H9 (cell line): Measurements from ENCODE around the gene IER2. TPM values are rescaled to one million over a fixed set of nuclear protein-coding genes. Genes with fewer than 3 reads are reported as not detected.
A peak's percentile ranks its signal among the peaks of the same experiment; 100 is the strongest.
"Not testable (repeated sequence)": the region's sequence is repeated elsewhere in the genome, so short reads cannot be mapped to it uniquely, and the experiment has no call there.

ENCODE experiments used
- DNase-seq: peaks from one replicate; pipeline ENCODE4 v3.0.0-alpha.2; 2017
- H2AFZ ChIP-seq: one replicate; pipeline ENCODE4 v1.6.1; 2013; ENCODE audit warnings: mild to moderate bottlenecking, low read length, control low read depth, moderate library complexity
- H2AK5ac ChIP-seq: 2 replicates; pipeline ENCODE4 v1.6.1; 2013; ENCODE audit warnings: low read length, control low read depth, mixed read lengths; ENCODE audit not compliant: insufficient read length
- H2BK120ac ChIP-seq: one replicate; pipeline ENCODE4 v1.6.1; 2013; ENCODE audit warnings: low read depth, mild to moderate bottlenecking, low read length, control low read depth, inconsistent platforms; ENCODE audit not compliant: poor library complexity, severe bottlenecking
- H2BK12ac ChIP-seq: 2 replicates; pipeline ENCODE4 v1.6.1; 2013; ENCODE audit warnings: low read length, control low read depth, mixed read lengths, low read depth; ENCODE audit not compliant: insufficient read length
- H2BK15ac ChIP-seq: 2 replicates; pipeline ENCODE4 v1.6.1; 2013; ENCODE audit warnings: low read depth, low read length, control low read depth
- H2BK20ac ChIP-seq: one replicate; pipeline ENCODE4 v1.6.1; 2013; ENCODE audit warnings: low read depth, mild to moderate bottlenecking, low read length, control low read depth, inconsistent platforms; ENCODE audit not compliant: poor library complexity, severe bottlenecking
- H2BK5ac ChIP-seq: 2 replicates; pipeline ENCODE4 v1.6.1; 2013; ENCODE audit warnings: low read length, control low read depth, mixed read lengths; ENCODE audit not compliant: insufficient read length
- H3K14ac ChIP-seq: 2 replicates; pipeline ENCODE4 v1.6.1; 2013; ENCODE audit warnings: low read length, control low read depth; ENCODE audit not compliant: insufficient read depth
- H3K18ac ChIP-seq: 2 replicates; pipeline ENCODE4 v1.6.1; 2013; ENCODE audit warnings: low read depth, mild to moderate bottlenecking, mixed read lengths, low read length, control low read depth; ENCODE audit not compliant: insufficient read length
- H3K23ac ChIP-seq: 2 replicates; pipeline ENCODE4 v1.6.1; 2013; ENCODE audit warnings: low read length, control low read depth, mixed read lengths, low read depth; ENCODE audit not compliant: insufficient read length
- H3K23me2 ChIP-seq: 2 replicates; pipeline ENCODE4 v1.6.1; 2013; ENCODE audit warnings: low read depth, mild to moderate bottlenecking, mixed read lengths, low read length, control low read depth; ENCODE audit not compliant: insufficient read length, poor library complexity, severe bottlenecking
- H3K27ac ChIP-seq: 2 replicates; pipeline ENCODE4 v1.5.1; 2013; ENCODE audit warnings: low read length, control low read depth, mixed read lengths, low read depth; ENCODE audit not compliant: insufficient read length
- H3K27me3 ChIP-seq: 2 replicates; pipeline ENCODE4 v1.6.1; 2013; ENCODE audit warnings: low read length, control low read depth, inconsistent platforms; ENCODE audit not compliant: insufficient read depth
- H3K4ac ChIP-seq: 2 replicates; pipeline ENCODE4 v1.6.1; 2013; ENCODE audit warnings: low read depth, mild to moderate bottlenecking, control low read depth, inconsistent platforms, low read length, moderate library complexity
- H3K4me1 ChIP-seq: 2 replicates; pipeline ENCODE4 v1.6.1; 2013; ENCODE audit warnings: low read length, control low read depth, inconsistent platforms; ENCODE audit not compliant: insufficient read depth
- H3K4me2 ChIP-seq: 2 replicates; pipeline ENCODE4 v1.6.1; 2013; ENCODE audit warnings: low read length, control low read depth, mixed read lengths; ENCODE audit not compliant: insufficient read length, insufficient read depth
- H3K56ac ChIP-seq: 2 replicates; pipeline ENCODE4 v1.6.1; 2013; ENCODE audit warnings: low read depth, mild to moderate bottlenecking, mixed read lengths, low read length, control low read depth; ENCODE audit not compliant: insufficient read length
- H3K79me1 ChIP-seq: 2 replicates; pipeline ENCODE4 v1.6.1; 2013; ENCODE audit warnings: low read depth, mild to moderate bottlenecking, moderate library complexity, low read length, control low read depth, inconsistent platforms; ENCODE audit not compliant: insufficient read depth, poor library complexity, severe bottlenecking
- H3K79me2 ChIP-seq: 2 replicates; pipeline ENCODE4 v1.6.1; 2013; ENCODE audit warnings: low read length, control low read depth, inconsistent platforms; ENCODE audit not compliant: insufficient read depth
- H3K9ac ChIP-seq: 2 replicates; pipeline ENCODE4 v1.6.1; 2013; ENCODE audit warnings: low read length, control low read depth, mixed read lengths; ENCODE audit not compliant: insufficient read length; ENCODE audit errors: extremely low read depth
- H3K9me3 ChIP-seq: one replicate; pipeline ENCODE4 v1.6.1; 2013; ENCODE audit warnings: low read depth, low read length, inconsistent platforms; ENCODE audit not compliant: control insufficient read depth
- H3T11ph ChIP-seq: one replicate; pipeline ENCODE4 v1.6.1; 2013; ENCODE audit warnings: mild to moderate bottlenecking, low read length, control low read depth, inconsistent platforms
- H4K20me1 ChIP-seq: one replicate; pipeline ENCODE4 v1.6.1; 2013; ENCODE audit not compliant: control insufficient read depth, insufficient read length, insufficient read depth
- H4K5ac ChIP-seq: 2 replicates; pipeline ENCODE4 v1.6.1; 2013; ENCODE audit warnings: low read depth, mild to moderate bottlenecking, mixed read lengths, low read length, control low read depth; ENCODE audit not compliant: insufficient read length
- H4K8ac ChIP-seq: replicated peaks from 2 replicates; pipeline ENCODE4 v1.6.1; 2013; ENCODE audit warnings: low read length, control low read depth, mixed read lengths, low read depth; ENCODE audit not compliant: insufficient read length
- H4K91ac ChIP-seq: 2 replicates; pipeline ENCODE4 v1.6.1; 2013; ENCODE audit warnings: low read depth, mild to moderate bottlenecking, moderate library complexity, mixed read lengths, low read length, control low read depth; ENCODE audit not compliant: insufficient read length
- H3K27ac Mint-ChIP-seq, 3 experiments: 2 replicates in 2 of 3; 3 replicates in 1 of 3; pipeline ENCODE4 v1.8.0; 2020 to 2021; ENCODE audit warnings: mixed read lengths in 3 of 3, mild to moderate bottlenecking in 1 of 3, moderate library complexity in 1 of 3
- H3K27me3 Mint-ChIP-seq: 2 replicates; pipeline ENCODE4 v1.8.0; 2021; ENCODE audit warnings: low read depth, mild to moderate bottlenecking, moderate library complexity, mixed read lengths
- H3K36me3 Mint-ChIP-seq, 3 experiments: 2 replicates in 2 of 3; 3 replicates in 1 of 3; pipeline ENCODE4 v1.8.0; 2020 to 2021; ENCODE audit warnings: low read depth in 3 of 3, mixed read lengths in 3 of 3; ENCODE audit not compliant: insufficient read depth in 1 of 3
- H3K4me1 Mint-ChIP-seq, 2 experiments: 2 replicates each; pipeline ENCODE4 v1.8.0; 2020; ENCODE audit warnings: mixed read lengths in 2 of 2
- H3K4me3 Mint-ChIP-seq, 2 experiments: 2 replicates in 1 of 2; 3 replicates in 1 of 2; pipeline ENCODE4 v1.8.0; 2020 to 2021; ENCODE audit warnings: mild to moderate bottlenecking in 2 of 2, mixed read lengths in 2 of 2, moderate library complexity in 1 of 2
- H3K9me3 Mint-ChIP-seq, 2 experiments: 2 replicates in 1 of 2; 3 replicates in 1 of 2; pipeline ENCODE4 v1.8.0; 2020; ENCODE audit warnings: mild to moderate bottlenecking in 2 of 2, mixed read lengths in 2 of 2, moderate library complexity in 1 of 2
- CTCF ChIP-seq: fragments of 200-600 bp; sonication (generic); conservative IDR thresholded peaks from 3 replicates; pipeline ENCODE4 v1.8.0; 2021; ENCODE audit warnings: antibody characterized with exemption, mild to moderate bottlenecking
- WGBS: extraction: QIAGEN DNeasy Blood & Tissue Kit; methylation state at CpG from one replicate; pipeline ENCODE4 v1.1.7; 2013; ENCODE audit warnings: missing lambda C conversion rate, low lambda C conversion rate, mixed read lengths; ENCODE audit not compliant: insufficient read length; ENCODE audit errors: extremely low coverage; 5-methylcytosine and 5-hydroxymethylcytosine counted together
- total RNA-seq: library from RNA; stranded (reverse); gene quantifications from 2 replicates; pipeline ENCODE4 v1.2.1, GENCODE V29; 2021

The IER2 gene
- total RNA-seq, 1 experiment from 2014 or later, result 160 TPM

DNA sequence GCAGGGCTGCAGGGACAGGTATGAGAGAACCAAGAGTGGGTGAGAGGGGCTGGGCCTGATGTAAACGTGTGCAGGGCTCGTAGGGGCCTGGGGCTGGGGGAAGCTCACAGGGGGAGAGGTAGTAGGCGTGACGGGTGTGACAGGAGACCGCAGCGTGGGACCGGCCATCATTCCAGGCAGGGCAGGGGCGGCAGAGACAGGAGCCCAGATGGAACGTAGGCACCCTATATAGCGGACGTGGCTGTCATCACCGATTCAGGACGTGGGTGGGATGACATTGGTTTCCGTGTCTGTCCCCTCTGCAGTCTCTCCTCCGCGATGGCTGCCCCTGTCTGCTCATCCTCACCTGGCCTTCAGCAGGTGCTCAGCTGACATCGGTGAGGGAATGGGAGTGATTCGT is 48.4 kb downstream of the IER2 start:
- H4K8ac ChIP-seq, result no peak overlapping the region
- DNase-seq, result no peak
- no peaks in the 10 kb centered on the region for H3K4me1 ChIP-seq
- no peaks in the 10 kb centered on the region for H3K27me3 ChIP-seq
- H3K79me1 ChIP-seq, result no peaks in the 10 kb centered on the region
- H3K4me2 ChIP-seq, result no peak overlapping the region
- H2AK5ac ChIP-seq, result no peak overlapping the region
- H3K27ac Mint-ChIP-seq, result peak overlapping the region in 1 of 3 experiments; percentile 73; a peak in 1 of 7 replicates
- no peak overlapping the region for H3K27ac ChIP-seq
- no peaks in the 10 kb centered on the region for H4K20me1 ChIP-seq
- H3K23ac ChIP-seq, result no peak overlapping the region
- no peak overlapping the region for H2BK12ac ChIP-seq
- H3K56ac ChIP-seq, result no peak overlapping the region
- no peak overlapping the region for H4K5ac ChIP-seq
- H2BK120ac ChIP-seq, result no peak overlapping the region
- no peaks in the 10 kb centered on the region for H3K9me3 ChIP-seq
- H3K4me1 Mint-ChIP-seq, result no peaks in the 10 kb centered on the region
- H2AFZ ChIP-seq, result no peak overlapping the region
- no peak overlapping the region for H3K4me3 Mint-ChIP-seq
- H3K9ac ChIP-seq, result no peak overlapping the region
- H3K36me3 Mint-ChIP-seq, result no peaks in the 10 kb centered on the region
- no peak overlapping the region for H2BK15ac ChIP-seq
- no peak overlapping the region; the same call in 1 of the 2 replicates for H3K14ac ChIP-seq
- H2BK5ac ChIP-seq, result peak overlapping the region; percentile 49
- H3T11ph ChIP-seq, result no peak overlapping the region
- H3K9me3 Mint-ChIP-seq, result no peaks in the 10 kb centered on the region
- H3K18ac ChIP-seq, result no peak overlapping the region
- TF ChIP-seq CTCF, result no peak
- no peak overlapping the region for H3K4ac ChIP-seq
- H2BK20ac ChIP-seq, result no peak overlapping the region
- WGBS, result no CpG with 5 or more reads among the region's 18 CpGs
- no peaks in the 10 kb centered on the region for H3K27me3 Mint-ChIP-seq
- no peak overlapping the region for H4K91ac ChIP-seq
- H3K23me2 ChIP-seq, result no peaks in the 10 kb centered on the region
- no peaks in the 10 kb centered on the region for H3K79me2 ChIP-seq

GRCh38 chr19:13202112-13202511 is 51.9 kb downstream of the IER2 start:
- DNase-seq, H3K4me3 Mint-ChIP-seq, H2AFZ ChIP-seq, H3K23me2 ChIP-seq, H3K4me1 ChIP-seq, H2AK5ac ChIP-seq, H4K91ac ChIP-seq, H4K8ac ChIP-seq, H3K4ac ChIP-seq, H3K27ac Mint-ChIP-seq, H4K20me1 ChIP-seq, H3K9me3 ChIP-seq, H3K36me3 Mint-ChIP-seq, H4K5ac ChIP-seq, H3K27ac ChIP-seq, H3K79me1 ChIP-seq, H3K27me3 ChIP-seq, H2BK5ac ChIP-seq, H2BK120ac ChIP-seq, H3K79me2 ChIP-seq, H2BK12ac ChIP-seq, H3K27me3 Mint-ChIP-seq, H3K9ac ChIP-seq, H3K56ac ChIP-seq, H3K14ac ChIP-seq, H3T11ph ChIP-seq, H3K4me2 ChIP-seq, H2BK20ac ChIP-seq, H3K4me1 Mint-ChIP-seq, H3K18ac ChIP-seq, H3K23ac ChIP-seq, H2BK15ac ChIP-seq, H3K9me3 Mint-ChIP-seq: not testable (repeated sequence)
- WGBS, result no CpG with 5 or more reads among the region's 7 CpGs
